ENCODE data around the gene TCF4.

Gene TCF4

DNA sequence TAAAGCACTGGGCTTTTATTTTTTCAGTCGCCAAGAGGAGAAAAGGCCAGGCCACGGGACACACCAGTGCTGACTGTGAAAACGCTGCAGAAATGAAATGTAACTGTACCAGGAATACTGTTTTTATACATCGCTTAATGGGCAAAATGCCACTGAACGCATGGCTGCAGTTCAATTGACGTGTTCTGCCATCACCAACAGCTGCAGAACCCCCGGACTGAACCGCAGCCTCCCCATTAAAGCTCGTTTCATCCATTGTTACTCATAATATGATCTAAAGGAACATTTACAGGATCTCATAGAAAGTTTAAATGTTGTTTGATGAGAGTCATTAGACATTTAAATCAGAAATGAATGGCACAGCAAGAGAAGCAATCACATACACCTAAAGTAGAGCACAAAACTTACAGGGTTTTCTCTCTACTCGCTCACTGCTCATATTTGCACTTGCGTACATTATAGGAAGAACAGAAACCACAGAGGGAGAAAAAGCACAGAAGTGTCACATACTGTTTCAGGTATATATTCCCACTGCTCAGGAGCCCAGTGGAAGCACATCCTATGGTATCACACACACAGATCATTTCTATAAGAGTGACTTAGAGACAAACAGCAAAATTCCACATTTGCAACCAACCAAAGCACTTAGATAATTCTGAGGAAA is 35.3 kb downstream of the TCF4 start:
- no peaks in the 10 kb centered on the region for H3K4me1 ChIP-seq (ENCODE audit: control insufficient read depth, insufficient read depth, low read length)
- H3K9me3 ChIP-seq (ENCODE audit: control insufficient read depth, low read length): no peaks in the 10 kb centered on the region
- H3K9ac ChIP-seq (ENCODE audit: low read length): no peak overlapping the region
- no peaks in the 10 kb centered on the region for H3K27me3 ChIP-seq (ENCODE audit: control insufficient read depth, insufficient read depth, low read length)
- no peak overlapping the region for H3K4me3 ChIP-seq (ENCODE audit: low read length)
- H3K36me3 ChIP-seq (ENCODE audit: control insufficient read depth, insufficient read depth, low read length): no peaks in the 10 kb centered on the region

GRCh38 chr18:55551227-55551626 is 36.8 kb downstream of the TCF4 start:
- Histone ChIP-seq H3K4me1 (ENCODE audit: control insufficient read depth, insufficient read depth, low read length) (no peaks in the 10 kb centered on the region), H3K27me3 (ENCODE audit: control insufficient read depth, insufficient read depth, low read length) (no peaks in the 10 kb centered on the region), H3K4me3 (ENCODE audit: low read length) (no peak overlapping the region)

DNA sequence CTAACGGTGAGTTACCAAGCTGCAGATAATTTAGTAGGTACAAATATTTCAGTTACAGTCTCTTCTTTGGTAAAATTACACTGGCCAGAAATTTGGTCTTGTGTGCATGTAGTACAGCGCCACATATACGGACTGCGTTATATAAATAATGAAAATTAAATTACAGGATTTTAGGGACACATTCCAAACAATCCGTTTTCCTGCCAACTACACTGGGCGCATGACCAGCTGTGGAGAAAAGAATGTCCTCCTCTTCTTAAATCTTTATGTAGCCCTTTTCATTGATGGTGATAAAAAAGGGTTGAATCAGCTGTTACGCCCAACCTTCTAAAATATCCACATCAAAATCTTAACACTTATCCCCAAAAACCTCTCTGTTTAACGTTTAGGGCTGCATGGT is 37.5 kb downstream of the TCF4 start:
- Histone ChIP-seq H3K4me1 (ENCODE audit: control insufficient read depth, insufficient read depth, low read length) (no peaks in the 10 kb centered on the region), H3K9ac (ENCODE audit: low read length) (no peak overlapping the region), H3K36me3 (ENCODE audit: control insufficient read depth, insufficient read depth, low read length) (no peaks in the 10 kb centered on the region), H3K9me3 (ENCODE audit: control insufficient read depth, low read length) (no peaks in the 10 kb centered on the region), H3K27me3 (ENCODE audit: control insufficient read depth, insufficient read depth, low read length) (no peaks in the 10 kb centered on the region), H3K4me3 (ENCODE audit: low read length) (no peak overlapping the region)

More at GRCh38 chr18:55551227-55551626, 36.8 kb downstream of the TCF4 start:
- H3K36me3 ChIP-seq (ENCODE audit: control insufficient read depth, insufficient read depth, low read length): no peaks in the 10 kb centered on the region
- no peaks in the 10 kb centered on the region for H3K9me3 ChIP-seq (ENCODE audit: control insufficient read depth, low read length)
- H3K9ac ChIP-seq (ENCODE audit: low read length): no peak overlapping the region

- Histone ChIP-seq H3K4me1 (ENCODE audit: control insufficient read depth, insufficient read depth, low read length) (no peaks in the 10 kb centered on the region), H3K9ac (ENCODE audit: low read length) (no peak overlapping the region), H3K4me3 (ENCODE audit: low read length) (no peak overlapping the region), H3K36me3 (ENCODE audit: control insufficient read depth, insufficient read depth, low read length) (no peaks in the 10 kb centered on the region), H3K27me3 (ENCODE audit: control insufficient read depth, insufficient read depth, low read length) (no peaks in the 10 kb centered on the region), H3K9me3 (ENCODE audit: control insufficient read depth, low read length) (no peaks in the 10 kb centered on the region)
Observed at GRCh38 chr18:55549474-55550104, 38.4 kb downstream of the TCF4 start.

- no peak overlapping the region for H3K9ac ChIP-seq (ENCODE audit: low read length)
- no peaks in the 10 kb centered on the region for H3K4me1 ChIP-seq (ENCODE audit: control insufficient read depth, insufficient read depth, low read length)
- H3K27me3 ChIP-seq (ENCODE audit: control insufficient read depth, insufficient read depth, low read length): no peaks in the 10 kb centered on the region
- H3K36me3 ChIP-seq (ENCODE audit: control insufficient read depth, insufficient read depth, low read length): no peaks in the 10 kb centered on the region
- no peak overlapping the region for H3K4me3 ChIP-seq (ENCODE audit: low read length)
- no peaks in the 10 kb centered on the region for H3K9me3 ChIP-seq (ENCODE audit: control insufficient read depth, low read length)
Observed at GRCh38 chr18:55547705-55548056, 40.3 kb downstream of the TCF4 start.

DNA sequence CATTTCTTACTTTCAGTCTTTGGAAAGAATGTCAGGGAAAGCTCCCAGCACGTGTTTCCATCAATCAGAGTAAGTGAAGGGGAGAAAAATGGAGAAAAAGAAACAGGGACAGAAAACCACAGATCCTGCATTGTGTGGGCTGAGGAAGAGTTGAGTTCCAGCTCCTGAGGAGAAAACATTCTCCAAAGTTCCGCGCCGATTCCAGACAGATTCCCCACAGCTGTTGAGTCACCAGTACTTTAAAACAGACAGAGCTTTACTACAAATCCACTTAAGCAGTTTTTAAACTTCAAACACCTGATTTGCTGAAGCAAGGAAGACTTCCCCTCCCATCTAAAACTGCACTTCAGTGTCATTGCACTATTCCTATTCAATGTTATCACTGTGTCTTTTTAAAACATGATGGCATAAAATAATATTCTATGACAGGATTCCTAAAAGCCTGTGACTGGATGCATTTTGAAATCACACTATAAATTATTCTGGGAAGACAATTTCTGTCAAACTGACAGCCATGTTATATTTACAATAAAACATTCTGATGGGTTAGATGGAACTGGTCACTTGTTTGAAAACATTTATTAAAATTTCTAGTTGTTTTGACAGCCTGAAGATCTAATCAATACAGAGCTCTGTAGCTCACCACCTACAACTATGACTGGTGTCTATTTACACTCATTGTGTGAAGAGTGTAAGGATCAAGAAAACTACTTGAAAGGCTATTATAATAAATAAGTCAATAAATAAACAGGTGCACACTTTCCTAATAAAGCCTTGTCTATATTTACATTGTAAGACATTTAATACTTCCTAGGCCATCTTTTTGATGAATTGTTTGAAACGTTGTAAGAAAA is 40.9 kb downstream of the TCF4 start:
- Histone ChIP-seq H3K4me1 (ENCODE audit: control insufficient read depth, insufficient read depth, low read length) (no peaks in the 10 kb centered on the region), H3K9ac (ENCODE audit: low read length) (no peak overlapping the region), H3K27me3 (ENCODE audit: control insufficient read depth, insufficient read depth, low read length) (no peaks in the 10 kb centered on the region), H3K9me3 (ENCODE audit: control insufficient read depth, low read length) (no peaks in the 10 kb centered on the region), H3K4me3 (ENCODE audit: low read length) (no peak overlapping the region), H3K36me3 (ENCODE audit: control insufficient read depth, insufficient read depth, low read length) (no peaks in the 10 kb centered on the region)

DNA sequence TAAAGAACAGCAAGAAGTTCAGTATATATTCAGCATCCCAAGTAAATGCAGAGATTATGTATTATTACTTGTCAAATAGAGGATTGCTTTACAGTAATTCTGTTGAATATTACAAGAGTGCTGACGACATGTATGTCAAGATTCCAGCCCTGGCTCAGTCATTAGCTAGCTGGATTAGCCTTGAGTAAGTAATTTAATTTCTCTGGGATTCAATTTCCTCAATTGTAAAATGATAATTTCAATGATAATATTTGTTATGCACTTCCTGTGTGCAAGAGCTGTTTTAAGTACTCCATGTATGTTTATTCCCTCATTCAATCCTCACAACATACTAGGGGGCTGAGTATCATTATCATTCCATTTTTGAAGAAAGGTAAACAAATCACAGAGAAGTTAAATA is 44.0 kb downstream of the TCF4 start:
- no peak overlapping the region for H3K9ac ChIP-seq (ENCODE audit: low read length)
- H3K4me3 ChIP-seq (ENCODE audit: low read length): no peak overlapping the region
- no peaks in the 10 kb centered on the region for H3K27me3 ChIP-seq (ENCODE audit: control insufficient read depth, insufficient read depth, low read length)
- H3K36me3 ChIP-seq (ENCODE audit: control insufficient read depth, insufficient read depth, low read length): no peaks in the 10 kb centered on the region
- H3K4me1 ChIP-seq (ENCODE audit: control insufficient read depth, insufficient read depth, low read length): no peaks in the 10 kb centered on the region
- no peaks in the 10 kb centered on the region for H3K9me3 ChIP-seq (ENCODE audit: control insufficient read depth, low read length)

GRCh38 chr18:55543130-55543704 is 44.8 kb downstream of the TCF4 start:
- Histone ChIP-seq H3K9me3 (ENCODE audit: control insufficient read depth, low read length) (no peaks in the 10 kb centered on the region), H3K4me1 (ENCODE audit: control insufficient read depth, insufficient read depth, low read length) (no peaks in the 10 kb centered on the region), H3K36me3 (ENCODE audit: control insufficient read depth, insufficient read depth, low read length) (no peaks in the 10 kb centered on the region)

GRCh38 chr18:55541571-55541970 is 46.4 kb downstream of the TCF4 start:
- H3K27me3 ChIP-seq (ENCODE audit: control insufficient read depth, insufficient read depth, low read length): no peaks in the 10 kb centered on the region
- H3K9ac ChIP-seq (ENCODE audit: low read length): no peak overlapping the region
- no peaks in the 10 kb centered on the region for H3K4me1 ChIP-seq (ENCODE audit: control insufficient read depth, insufficient read depth, low read length)

More at GRCh38 chr18:55543130-55543704, 44.8 kb downstream of the TCF4 start:
- H3K27me3 ChIP-seq (ENCODE audit: control insufficient read depth, insufficient read depth, low read length): no peaks in the 10 kb centered on the region
- no peak overlapping the region for H3K4me3 ChIP-seq (ENCODE audit: low read length)
- no peak overlapping the region for H3K9ac ChIP-seq (ENCODE audit: low read length)

GRCh38 chr18:55539240-55539639 is 48.8 kb downstream of the TCF4 start:
- Histone ChIP-seq H3K4me1 (ENCODE audit: control insufficient read depth, insufficient read depth, low read length) (no peaks in the 10 kb centered on the region), H3K36me3 (ENCODE audit: control insufficient read depth, insufficient read depth, low read length) (no peaks in the 10 kb centered on the region), H3K9me3 (ENCODE audit: control insufficient read depth, low read length) (no peaks in the 10 kb centered on the region), H3K9ac (ENCODE audit: low read length) (no peak overlapping the region), H3K27me3 (ENCODE audit: control insufficient read depth, insufficient read depth, low read length) (no peaks in the 10 kb centered on the region), H3K4me3 (ENCODE audit: low read length) (no peak overlapping the region)

More at GRCh38 chr18:55541571-55541970, 46.4 kb downstream of the TCF4 start:
- Histone ChIP-seq H3K36me3 (ENCODE audit: control insufficient read depth, insufficient read depth, low read length) (no peaks in the 10 kb centered on the region), H3K4me3 (ENCODE audit: low read length) (no peak overlapping the region), H3K9me3 (ENCODE audit: control insufficient read depth, low read length) (no peaks in the 10 kb centered on the region)

- no peak overlapping the region for H3K9ac ChIP-seq (ENCODE audit: low read length)
- H3K4me1 ChIP-seq (ENCODE audit: control insufficient read depth, insufficient read depth, low read length): no peaks in the 10 kb centered on the region
- no peaks in the 10 kb centered on the region for H3K27me3 ChIP-seq (ENCODE audit: control insufficient read depth, insufficient read depth, low read length)
- H3K36me3 ChIP-seq (ENCODE audit: control insufficient read depth, insufficient read depth, low read length): no peaks in the 10 kb centered on the region
- no peaks in the 10 kb centered on the region for H3K9me3 ChIP-seq (ENCODE audit: control insufficient read depth, low read length)
- no peak overlapping the region for H3K4me3 ChIP-seq (ENCODE audit: low read length)
Observed at GRCh38 chr18:55534996-55535395, 53.0 kb downstream of the TCF4 start.

DNA sequence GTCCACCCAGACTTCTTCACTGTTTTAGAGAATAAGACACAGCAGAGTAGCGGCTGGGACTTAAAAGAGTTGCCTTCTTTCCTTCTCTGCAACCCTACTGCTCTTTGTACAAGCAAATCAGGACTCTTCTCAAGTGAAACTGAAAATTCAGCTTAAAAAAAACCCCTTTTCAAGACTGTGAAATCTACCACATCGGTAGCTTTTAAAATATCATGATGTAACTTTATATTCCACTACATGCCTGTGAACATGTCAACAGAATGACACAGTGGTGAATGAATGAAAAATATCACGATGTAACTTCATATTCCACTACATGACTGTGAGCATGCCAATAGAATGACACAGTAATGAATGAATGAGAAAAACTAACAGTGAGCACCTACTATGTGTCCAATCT is 53.4 kb downstream of the TCF4 start:
- no peak overlapping the region for H3K4me3 ChIP-seq (ENCODE audit: low read length)
- H3K9ac ChIP-seq (ENCODE audit: low read length): no peak overlapping the region
- H3K9me3 ChIP-seq (ENCODE audit: control insufficient read depth, low read length): no peaks in the 10 kb centered on the region
- H3K27me3 ChIP-seq (ENCODE audit: control insufficient read depth, insufficient read depth, low read length): no peaks in the 10 kb centered on the region
- H3K36me3 ChIP-seq (ENCODE audit: control insufficient read depth, insufficient read depth, low read length): no peaks in the 10 kb centered on the region
- no peaks in the 10 kb centered on the region for H3K4me1 ChIP-seq (ENCODE audit: control insufficient read depth, insufficient read depth, low read length)

Measured in mucosa of stomach (tissue), 1 donor.